B cell (primary cell): ENCODE data around the gene BUB3. TPM values are rescaled to one million over a fixed set of nuclear protein-coding genes. Genes with fewer than 3 reads are reported as not detected.

ENCODE experiments used
- ATAC-seq: fragments of 200-7000 bp; cut with Tn5 transposase; one replicate; pipeline ENCODE4 v1.10.0; 2021; ENCODE audit warnings: low read depth, mild to moderate bottlenecking, moderate number of reproducible peaks, moderate library complexity
- CTCF ChIA-PET: fragments of 350-600 bp; sonication (Branson Sonifier 250); formaldehyde crosslinking; loops from one replicate; lab custom pipeline; 2021; ENCODE audit warnings: antibody characterized with exemption, inconsistent platforms; lab: Charles Lee
- POLR2A ChIA-PET: fragments of 350-600 bp; sonication (Branson Sonifier 250); formaldehyde crosslinking; loops from one replicate; lab custom pipeline; 2021; ENCODE audit warnings: antibody characterized with exemption; lab: Charles Lee
- DNase-seq: peaks from one replicate; pipeline ENCODE4 v3.0.0; 2013
- H2AFZ ChIP-seq: 2 replicates; pipeline ENCODE4 v1.6.1; 2012; ENCODE audit warnings: mild to moderate bottlenecking, low read depth, low read length; ENCODE audit not compliant: insufficient read depth, poor library complexity, severe bottlenecking
- H3K27ac ChIP-seq, 2 donors: 1 replicate in 1 of 2; 2 replicates in 1 of 2; pipeline ENCODE4 v1.5.1; 2012 to 2013; ENCODE audit warnings: low read length in 2 of 2, mild to moderate bottlenecking in 2 of 2, moderate library complexity in 1 of 2
- H3K27me3 ChIP-seq, 4 experiments: fragments of 200-600 bp in 1 of 4; sonication (generic) in 1 of 4; replicated peaks in 1 of 4; 1 replicate in 2 of 4; 2 replicates in 2 of 4; pipeline versions ENCODE4 v1.6.1 to v1.7.0; 2013 to 2016; ENCODE audit warnings: low read length in 3 of 4, mild to moderate bottlenecking in 2 of 4, mixed read lengths in 1 of 4, moderate library complexity in 1 of 4; ENCODE audit not compliant: insufficient read depth in 4 of 4, control insufficient read depth in 3 of 4; ENCODE audit errors: control extremely low read depth in 1 of 4
- H3K36me3 ChIP-seq, 2 experiments: replicated peaks in 1 of 2; 1 replicate in 1 of 2; 2 replicates in 1 of 2; pipeline versions ENCODE4 v1.6.1 to v1.7.1; 2013; ENCODE audit warnings: low read length in 1 of 2; ENCODE audit not compliant: insufficient read depth in 2 of 2, control insufficient read depth in 1 of 2; ENCODE audit errors: control extremely low read depth in 1 of 2, extremely low read depth in 1 of 2
- H3K4me1 ChIP-seq, 2 donors: fragments of 200-600 bp in 1 of 2; sonication (generic) in 1 of 2; 1 replicate in 1 of 2; 2 replicates in 1 of 2; pipeline versions ENCODE4 v1.5.1 to v1.6.1; 2013 to 2017; ENCODE audit warnings: low read length in 2 of 2; ENCODE audit not compliant: control insufficient read depth in 2 of 2, insufficient read depth in 2 of 2
- H3K4me2 ChIP-seq: replicated peaks from 2 replicates; pipeline ENCODE3; 2012; ENCODE audit warnings: mild to moderate bottlenecking, low read depth, low read length; ENCODE audit not compliant: poor library complexity, severe bottlenecking
- H3K4me3 ChIP-seq, 5 experiments: fragments of 200-600 bp in 1 of 5; sonication (generic) in 1 of 5; 1 replicate in 3 of 5; 2 replicates in 2 of 5; pipeline versions ENCODE4 v1.5.1 to v1.7.0; 2011 to 2016; ENCODE audit warnings: low read length in 4 of 5, mild to moderate bottlenecking in 4 of 5, low read depth in 2 of 5, control low read depth in 1 of 5, moderate library complexity in 1 of 5; ENCODE audit not compliant: insufficient read depth in 1 of 5; ENCODE audit errors: control extremely low read depth in 1 of 5, extremely low read depth in 1 of 5
- H3K79me2 ChIP-seq: fragments of 200-600 bp; sonication (generic); one replicate; pipeline ENCODE4 v1.6.0; 2016; ENCODE audit warnings: low read length; ENCODE audit not compliant: control insufficient read depth, insufficient read depth
- H3K9ac ChIP-seq: fragments of 200-600 bp; sonication (generic); 2 replicates; pipeline ENCODE4 v1.6.1; 2017; ENCODE audit warnings: mild to moderate bottlenecking, low read length, moderate library complexity
- H3K9me3 ChIP-seq, 3 donors: one replicate each; pipeline versions ENCODE4 v1.6.1 to v1.7.1; 2013; ENCODE audit warnings: low read length in 2 of 3; ENCODE audit not compliant: control insufficient read depth in 2 of 3, insufficient read depth in 1 of 3; ENCODE audit errors: control extremely low read depth in 1 of 3
- H4K20me1 ChIP-seq: 2 replicates; pipeline ENCODE4 v1.6.0; 2012; ENCODE audit warnings: mild to moderate bottlenecking, low read length; ENCODE audit not compliant: insufficient read depth, control insufficient read depth, poor library complexity, severe bottlenecking
- H3K27ac Mint-ChIP-seq: one replicate; pipeline ENCODE4 v1.8.0; 2021; ENCODE audit warnings: mixed read lengths
- H3K27me3 Mint-ChIP-seq: one replicate; pipeline ENCODE4 v1.8.0; 2021; ENCODE audit warnings: mixed read lengths
- H3K4me1 Mint-ChIP-seq: one replicate; pipeline ENCODE4 v1.8.0; 2021; ENCODE audit warnings: mixed read lengths
- H3K4me3 Mint-ChIP-seq: one replicate; pipeline ENCODE4 v1.8.0; 2021; ENCODE audit warnings: mixed read lengths
- H3K9me3 Mint-ChIP-seq: one replicate; pipeline ENCODE4 v1.8.0; 2022; ENCODE audit warnings: mixed read lengths; ENCODE audit not compliant: insufficient read depth
- CTCF ChIP-seq: fragments of 200-600 bp; IDR thresholded peaks from one replicate; pipeline ENCODE4 v1.8.0; 2022; ENCODE audit warnings: antibody characterized with exemption, mild to moderate bottlenecking
- EZH2 ChIP-seq: IDR thresholded peaks from 2 replicates; pipeline ENCODE4 v1.6.1; 2012; ENCODE audit warnings: borderline replicate concordance, low read depth, mild to moderate bottlenecking, moderate library complexity, low read length; ENCODE audit not compliant: insufficient read depth, poor library complexity, severe bottlenecking
- WGBS: methylation state at CpG from one replicate; pipeline ENCODE4 v1.1.5; 2013; ENCODE audit warnings: missing lambda C conversion rate; ENCODE audit not compliant: insufficient coverage; 5-methylcytosine and 5-hydroxymethylcytosine counted together
- intact Hi-C: fragments of 100-400 bp; cut with micrococcal nuclease; formaldehyde crosslinking; loops from one replicate; pipeline ENCODE4 v1.10.0; 2022
- polyA plus RNA-seq: library from polyadenylated mRNA; depleted of rRNA; stranded (reverse); fragments of >200 nt; gene quantifications from 2 replicates; pipeline ENCODE4 v1.2.3, GENCODE V29; 2012
- total RNA-seq, 2 donors: library from RNA; stranded (reverse); fragments of 120-200 nt in 1 of 2; gene quantifications; 1 replicate in 1 of 2; 2 replicates in 1 of 2; pipeline versions ENCODE4 v1.2.3 to v1.2.4, GENCODE V29; 2013 to 2022

Gene BUB3
- total and polyA plus RNA-seq, 2 donors (not counting 1 experiment from before 2014, with no cell fraction given), result 112 to 113 TPM

- H4K20me1 ChIP-seq, result no peaks in the 10 kb centered on the region
- H3K9ac ChIP-seq, result no peak overlapping the region
- ChIA-PET CTCF (interaction anchor here (1.3 to 1.4 kb wide), 2 partner anchors 10 to 13 kb away, joined by 3 to 4 read pairs; no protein-coding TSS in a partner anchor), POLR2A (no interaction called here)
- Mint-ChIP-seq H3K4me1 (peaks cover 21% of the 10 kb centered on the region), H3K27me3 (peaks cover 64% of the 10 kb centered on the region), H3K4me3 (no peak overlapping the region), H3K27ac (peak overlapping the region; percentile 50), H3K9me3 (no peaks in the 10 kb centered on the region)
- H3K4me2 ChIP-seq, result no peak overlapping the region
- no peaks in the 10 kb centered on the region for H3K36me3 ChIP-seq
- no peak overlapping the region for H3K4me3 ChIP-seq
- TF ChIP-seq EZH2, result no peak
- H3K27ac ChIP-seq, result no peak overlapping the region
- DNase-seq, result peak; percentile 50
- no peaks in the 10 kb centered on the region for H3K79me2 ChIP-seq
- peaks cover 7 to 80% (median 33%) of the 10 kb centered on the region in 3 donors for H3K9me3 ChIP-seq
- 13% methylated on average over 32 of the region's 32 CpGs for WGBS
- H2AFZ ChIP-seq, result no peak overlapping the region
- H3K27me3 ChIP-seq, result peaks cover 6 to 98% (median 79%) of the 10 kb centered on the region in 4 experiments
- peaks cover 46 to 77% of the 10 kb centered on the region in 2 donors for H3K4me1 ChIP-seq
- intact Hi-C loops, result no loop called here
- no peak for ATAC-seq
These were observed 14.6 kb upstream of the BUB3 start for GRCh38 chr10:123139521-123140163.

- Mint-ChIP-seq H3K9me3 (no peaks in the 10 kb centered on the region), H3K4me3 (no peak overlapping the region), H3K27me3 (peaks cover 71% of the 10 kb centered on the region), H3K27ac (peak overlapping the region; percentile 7), H3K4me1 (peaks cover 24% of the 10 kb centered on the region)
- no peak overlapping the region for H3K27ac ChIP-seq
- H4K20me1 ChIP-seq, result no peaks in the 10 kb centered on the region
- intact Hi-C loops, result no loop called here
- peaks cover 6 to 98% (median 83%) of the 10 kb centered on the region in 4 experiments for H3K27me3 ChIP-seq
- H3K79me2 ChIP-seq, result no peaks in the 10 kb centered on the region
- ATAC-seq (no peak), DNase-seq (no peak)
- no peak overlapping the region for H3K9ac ChIP-seq
- H3K36me3 ChIP-seq, result no peaks in the 10 kb centered on the region
- CTCF ChIA-PET, result interaction anchor here (1.0 to 1.4 kb wide), 2 partner anchors 12 to 14 kb away, joined by 3 to 4 read pairs; partner anchors contain the start of gene BUB3
- no peak for TF ChIP-seq EZH2
- no peak for TF ChIP-seq CTCF
- H2AFZ ChIP-seq, result no peak overlapping the region
- H3K4me3 ChIP-seq, result no peak overlapping the region
- H3K4me2 ChIP-seq, result no peak overlapping the region
- peaks cover 7 to 80% (median 33%) of the 10 kb centered on the region in 3 donors for H3K9me3 ChIP-seq
- peaks cover 43 to 77% of the 10 kb centered on the region in 2 donors for H3K4me1 ChIP-seq
- POLR2A ChIA-PET, result no interaction called here
- 8% methylated on average over 29 of the region's 43 CpGs for whole genome bisulfite sequencing
These were observed 13.8 kb upstream of the BUB3 start for GRCh38 chr10:123140164-123140982.
